Measurements from ENCODE around the gene RNF26. TPM values are rescaled to one million over a fixed set of nuclear protein-coding genes. Genes with fewer than 3 reads are reported as not detected.

The RNF26 gene
- total RNA-seq, 3 donors from 2014 or later: 8.8 to 11.2 (median 9.7) TPM

DNA sequence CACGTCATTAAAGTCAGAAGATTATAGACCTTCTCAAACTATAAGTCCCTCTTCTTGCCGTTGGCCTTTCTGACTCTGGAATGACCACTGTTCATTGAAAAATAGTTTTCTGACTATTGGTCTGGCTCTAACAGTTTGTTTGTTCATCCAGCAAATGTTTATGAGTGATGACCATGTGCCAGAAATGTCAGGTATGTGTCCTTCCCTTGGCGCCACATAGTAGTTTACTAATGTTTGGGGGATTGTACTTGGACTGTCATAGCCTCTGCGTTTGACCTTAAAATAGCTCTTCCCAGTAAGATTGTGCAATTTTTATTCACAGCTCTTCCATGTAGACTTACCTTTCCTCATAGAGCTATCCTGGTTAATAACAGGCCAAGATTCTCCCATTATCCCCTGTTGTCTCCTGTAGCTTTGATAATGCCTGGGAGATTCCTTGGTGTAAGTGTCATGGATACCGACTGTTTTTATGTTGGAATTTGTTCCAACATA lies 31.1 kb upstream of the RNF26 start:
- Histone ChIP-seq H3K27me3 (no peaks in the 10 kb centered on the region), H3K9me3 (no peaks in the 10 kb centered on the region), H3K27ac (no peak overlapping the region), H3K36me3 (no peaks in the 10 kb centered on the region), H3K4me3 (no peak overlapping the region), H3K4me1 (peaks cover 0 to 7% of the 10 kb centered on the region in 2 donors)
- peak in 1 of 2 donors; percentile 1 for DNase-seq (ENCODE audit: low spot score in 2 of 2)
- intact Hi-C loops (cut with DNase I; ENCODE audit: low total_unique reads): no loop called here
- TF ChIP-seq, protein P1, sequence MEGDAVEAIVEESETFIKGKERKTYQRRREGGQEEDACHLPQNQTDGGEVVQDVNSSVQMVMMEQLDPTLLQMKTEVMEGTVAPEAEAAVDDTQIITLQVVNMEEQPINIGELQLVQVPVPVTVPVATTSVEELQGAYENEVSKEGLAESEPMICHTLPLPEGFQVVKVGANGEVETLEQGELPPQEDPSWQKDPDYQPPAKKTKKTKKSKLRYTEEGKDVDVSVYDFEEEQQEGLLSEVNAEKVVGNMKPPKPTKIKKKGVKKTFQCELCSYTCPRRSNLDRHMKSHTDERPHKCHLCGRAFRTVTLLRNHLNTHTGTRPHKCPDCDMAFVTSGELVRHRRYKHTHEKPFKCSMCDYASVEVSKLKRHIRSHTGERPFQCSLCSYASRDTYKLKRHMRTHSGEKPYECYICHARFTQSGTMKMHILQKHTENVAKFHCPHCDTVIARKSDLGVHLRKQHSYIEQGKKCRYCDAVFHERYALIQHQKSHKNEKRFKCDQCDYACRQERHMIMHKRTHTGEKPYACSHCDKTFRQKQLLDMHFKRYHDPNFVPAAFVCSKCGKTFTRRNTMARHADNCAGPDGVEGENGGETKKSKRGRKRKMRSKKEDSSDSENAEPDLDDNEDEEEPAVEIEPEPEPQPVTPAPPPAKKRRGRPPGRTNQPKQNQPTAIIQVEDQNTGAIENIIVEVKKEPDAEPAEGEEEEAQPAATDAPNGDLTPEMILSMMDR (IDR thresholded peaks at IDR 0.05): no peak
- no peak for TF ChIP-seq POLR2AphosphoS5 (IDR thresholded peaks at IDR 0.05)
- no peak for TF ChIP-seq POLR2A (IDR thresholded peaks at IDR 0.05)

DNA sequence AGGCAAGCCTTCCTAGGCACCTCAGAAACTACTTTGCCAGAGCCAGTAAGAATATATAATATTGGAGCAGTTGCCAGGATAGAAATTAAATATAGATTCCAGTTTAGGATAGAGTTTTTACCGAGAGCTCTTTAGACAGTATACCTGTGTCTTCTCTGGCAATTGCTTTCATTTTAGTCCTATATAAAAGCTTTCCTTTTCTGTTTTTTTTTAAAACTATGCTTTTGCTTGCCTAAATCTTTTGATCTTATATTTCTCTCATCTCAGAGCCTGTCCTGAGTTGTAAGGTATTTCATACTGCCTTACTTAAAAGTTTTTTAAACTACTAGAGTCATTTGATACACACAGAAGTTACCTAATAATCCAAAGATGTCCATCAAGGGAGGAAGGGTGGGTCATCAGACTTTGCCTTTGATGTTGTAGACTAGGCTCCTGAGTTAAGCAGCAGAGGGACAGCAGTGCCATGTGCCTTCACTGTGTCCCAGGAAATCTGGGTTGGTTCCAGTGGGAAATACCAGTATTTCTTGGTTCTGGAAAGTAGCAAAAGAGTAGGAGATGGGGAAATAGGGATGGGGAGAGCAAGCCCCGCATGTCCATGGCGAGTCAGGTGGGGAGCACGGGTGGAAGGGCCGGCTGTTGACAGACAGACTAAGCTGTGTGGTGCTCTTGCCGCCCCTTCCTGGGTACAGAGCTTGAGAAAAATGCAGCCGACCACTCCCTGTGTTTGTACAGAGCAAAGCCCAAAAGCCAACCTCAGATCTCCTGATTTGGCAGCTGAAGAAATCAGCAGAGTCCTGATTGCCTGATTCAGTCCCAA lies 28.6 kb upstream of the RNF26 start:
- TF ChIP-seq POLR2AphosphoS5 (IDR thresholded peaks at IDR 0.05) (no peak), POLR2A (IDR thresholded peaks at IDR 0.05) (no peak)
- TF ChIP-seq, protein P1 (IDR thresholded peaks at IDR 0.05): no peak
- no peaks in the 10 kb centered on the region for H3K4me1 ChIP-seq
- DNase-seq (ENCODE audit: low spot score in 2 of 2): no peak
- no peaks in the 10 kb centered on the region for H3K36me3 ChIP-seq
- no peak overlapping the region for H3K4me3 ChIP-seq
- no peaks in the 10 kb centered on the region for H3K9me3 ChIP-seq
- intact Hi-C loops (cut with DNase I; ENCODE audit: low total_unique reads): no loop called here
- peak overlapping the region; percentile 55 to 77 for H3K27ac ChIP-seq
- H3K27me3 ChIP-seq: no peaks in the 10 kb centered on the region

DNA sequence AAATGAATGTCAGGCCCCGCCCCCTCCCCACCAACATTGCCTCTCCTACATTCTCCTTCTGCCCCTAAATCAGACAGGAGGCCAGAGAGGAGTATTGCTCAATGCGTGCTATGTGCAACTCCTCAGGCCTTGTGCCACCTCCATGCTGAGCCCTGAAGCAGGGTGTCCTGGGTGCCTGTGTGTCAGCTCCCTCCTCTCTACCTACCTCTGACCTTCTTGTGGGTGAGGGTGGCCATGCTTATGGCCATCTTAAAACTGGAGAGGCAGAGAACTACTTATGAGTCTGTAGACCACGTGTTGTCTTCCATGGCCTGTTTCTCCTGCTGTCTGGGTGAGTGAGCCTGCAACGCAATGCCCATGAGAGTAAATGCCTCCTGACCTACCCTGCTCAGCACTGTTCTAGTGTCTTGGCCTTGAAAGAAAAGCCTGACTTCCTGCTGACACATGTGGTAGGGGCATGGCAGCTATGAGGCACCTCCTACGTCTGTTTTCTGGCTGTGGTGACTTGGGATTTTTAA lies 27.9 kb upstream of the RNF26 start:
- Histone ChIP-seq H3K9me3 (no peaks in the 10 kb centered on the region), H3K36me3 (no peaks in the 10 kb centered on the region), H3K27ac (peak overlapping the region; percentile 55 to 77), H3K4me1 (no peaks in the 10 kb centered on the region), H3K27me3 (no peaks in the 10 kb centered on the region), H3K4me3 (no peak overlapping the region)
- no peak for DNase-seq (ENCODE audit: low spot score in 2 of 2)
- TF ChIP-seq POLR2AphosphoS5 (IDR thresholded peaks at IDR 0.05) (peak in 1 of 3 donors; percentile 35), POLR2A (IDR thresholded peaks at IDR 0.05) (no peak)
- TF ChIP-seq, protein P1 (IDR thresholded peaks at IDR 0.05): no peak
- intact Hi-C loops (cut with DNase I; ENCODE audit: low total_unique reads): no loop called here

DNA sequence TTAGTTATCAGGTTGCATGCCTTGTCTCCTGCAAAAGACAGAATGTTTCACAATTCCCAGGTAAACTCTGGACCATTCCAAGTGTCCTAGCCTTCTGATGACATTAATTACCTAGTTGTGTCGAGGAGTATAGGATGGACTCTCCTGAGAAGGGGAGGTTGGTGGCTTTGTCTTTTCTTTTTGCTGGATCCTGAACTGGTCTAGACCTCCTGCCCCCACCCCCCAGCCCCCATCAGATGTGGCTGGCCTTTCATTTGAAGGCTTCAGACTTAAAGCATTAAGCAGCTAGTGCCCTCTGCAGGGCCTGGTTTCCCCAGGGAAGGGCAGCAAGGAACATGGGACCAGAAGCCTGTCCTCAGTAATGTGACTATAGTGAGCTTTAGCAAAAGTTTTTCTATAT lies 27.1 kb upstream of the RNF26 start:
- H3K27ac ChIP-seq: peak overlapping the region in 1 of 2 donors; percentile 63
- H3K27me3 ChIP-seq: no peaks in the 10 kb centered on the region
- no peaks in the 10 kb centered on the region for H3K4me1 ChIP-seq
- no peak overlapping the region for H3K4me3 ChIP-seq
- H3K9me3 ChIP-seq: no peaks in the 10 kb centered on the region
- no peak for DNase-seq (ENCODE audit: low spot score in 2 of 2)
- no peak for TF ChIP-seq POLR2A (IDR thresholded peaks at IDR 0.05)
- TF ChIP-seq, protein P1 (IDR thresholded peaks at IDR 0.05): no peak
- TF ChIP-seq POLR2AphosphoS5 (IDR thresholded peaks at IDR 0.05): no peak
- H3K36me3 ChIP-seq: no peaks in the 10 kb centered on the region
- intact Hi-C loops (cut with DNase I; ENCODE audit: low total_unique reads): no loop called here

DNA sequence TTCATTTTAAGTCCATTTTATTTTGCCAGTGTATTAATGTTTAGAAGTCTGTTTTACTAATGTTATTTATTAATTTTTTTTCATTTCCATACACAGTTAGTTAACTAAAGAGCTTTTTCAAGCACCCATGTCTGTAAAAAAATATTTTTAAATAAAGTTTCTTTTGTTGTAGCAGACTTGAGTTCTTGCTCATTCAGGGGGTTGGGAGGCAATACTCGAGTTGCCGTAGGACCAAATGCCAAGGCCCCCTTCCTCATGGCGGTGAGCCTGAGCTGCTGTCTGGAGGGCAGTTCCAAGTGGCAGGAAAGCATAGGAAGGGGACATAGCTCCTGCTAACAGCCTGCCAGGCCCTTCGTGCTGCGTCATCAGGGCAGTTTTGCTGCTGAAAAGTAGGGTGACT lies 26.4 kb upstream of the RNF26 start:
- H3K4me1 ChIP-seq: no peaks in the 10 kb centered on the region
- TF ChIP-seq, protein P1 (IDR thresholded peaks at IDR 0.05): no peak
- TF ChIP-seq POLR2AphosphoS5 (IDR thresholded peaks at IDR 0.05): no peak
- no peak for TF ChIP-seq POLR2A (IDR thresholded peaks at IDR 0.05)
- no peaks in the 10 kb centered on the region for H3K36me3 ChIP-seq
- no peaks in the 10 kb centered on the region for H3K9me3 ChIP-seq
- no peaks in the 10 kb centered on the region for H3K27me3 ChIP-seq
- H3K4me3 ChIP-seq: no peak overlapping the region
- no peak for DNase-seq (ENCODE audit: low spot score in 2 of 2)
- intact Hi-C loops (cut with DNase I; ENCODE audit: low total_unique reads): no loop called here
- peak overlapping the region in 1 of 2 donors; percentile 25 for H3K27ac ChIP-seq
